Uterus (tissue), 4 donors: ENCODE results near the gene HOXB4. TPM values are rescaled to one million over a fixed set of nuclear protein-coding genes. Genes with fewer than 3 reads are reported as not detected.

ENCODE experiments used
- DNase-seq, 2 donors: peaks; one replicate each; pipeline ENCODE4 v3.0.0-alpha.2; 2019 to 2020
- H3K27ac ChIP-seq, 2 donors: fragments of 200-600 bp; sonication (generic); 1 replicate in 1 of 2; 2 replicates in 1 of 2; pipeline ENCODE4 v1.5.1; 2016 to 2018
- H3K27me3 ChIP-seq, 2 donors: fragments of 200-600 bp; sonication (generic); one replicate each; pipeline ENCODE4 v1.5.1; 2018 to 2019; ENCODE audit warnings: control low read depth in 1 of 2
- H3K36me3 ChIP-seq, 2 donors: fragments of 200-600 bp; sonication (generic); one replicate each; pipeline ENCODE4 v1.5.1; 2019; ENCODE audit warnings: control low read depth in 1 of 2
- H3K4me1 ChIP-seq, 2 donors: fragments of 200-600 bp; sonication (generic); one replicate each; pipeline ENCODE4 v1.5.1; 2018 to 2019; ENCODE audit warnings: control low read depth in 1 of 2
- H3K4me3 ChIP-seq, 2 donors: fragments of 200-600 bp; sonication (generic); 1 replicate in 1 of 2; 2 replicates in 1 of 2; pipeline ENCODE4 v1.5.1; 2018 to 2019; ENCODE audit warnings: mild to moderate bottlenecking in 1 of 2
- H3K9me3 ChIP-seq, 2 donors: fragments of 200-600 bp; sonication (generic); one replicate each; pipeline ENCODE4 v1.5.1; 2019; ENCODE audit warnings: control low read depth in 1 of 2
- POLR2A ChIP-seq, 2 donors: fragments of 450-650 bp; IDR thresholded peaks; one replicate each; pipeline ENCODE4 v1.6.1; 2016; ENCODE audit warnings: antibody characterized with exemption in 2 of 2, mild to moderate bottlenecking in 1 of 2, moderate library complexity in 1 of 2
- intact Hi-C: fragments of 100-400 bp; cut with DNase I; formaldehyde crosslinking; loops from one replicate; pipeline ENCODE4 v1.15.1; 2023; ENCODE audit warnings: low total_unique reads
- total RNA-seq, 4 donors: library from RNA; depleted of rRNA in 3 of 4; stranded (reverse); fragments of >200 nt in 3 of 4; gene quantifications; one replicate each; pipeline versions ENCODE4 v1.1.0 to v1.2.4, GENCODE V29; 2014 to 2023
- TF ChIP-seq, protein P1 (sequence below), 4 experiments: fragments of 200-600 bp in 2 of 4; fragments of 450-650 bp in 2 of 4; sonication (generic) in 2 of 4; IDR thresholded peaks; one replicate each; pipeline ENCODE4 v1.5.1; 2016 to 2019; ENCODE audit warnings: antibody characterized with exemption in 4 of 4, mild to moderate bottlenecking in 2 of 4, moderate library complexity in 1 of 4
- donor health status: DM: yes; HTN: yes; CAD: no.

Gene HOXB4
- total RNA-seq, 4 donors from 2014 or later, result 0.88 to 6.9 (median 5.5) TPM; not detected in 1

DNA sequence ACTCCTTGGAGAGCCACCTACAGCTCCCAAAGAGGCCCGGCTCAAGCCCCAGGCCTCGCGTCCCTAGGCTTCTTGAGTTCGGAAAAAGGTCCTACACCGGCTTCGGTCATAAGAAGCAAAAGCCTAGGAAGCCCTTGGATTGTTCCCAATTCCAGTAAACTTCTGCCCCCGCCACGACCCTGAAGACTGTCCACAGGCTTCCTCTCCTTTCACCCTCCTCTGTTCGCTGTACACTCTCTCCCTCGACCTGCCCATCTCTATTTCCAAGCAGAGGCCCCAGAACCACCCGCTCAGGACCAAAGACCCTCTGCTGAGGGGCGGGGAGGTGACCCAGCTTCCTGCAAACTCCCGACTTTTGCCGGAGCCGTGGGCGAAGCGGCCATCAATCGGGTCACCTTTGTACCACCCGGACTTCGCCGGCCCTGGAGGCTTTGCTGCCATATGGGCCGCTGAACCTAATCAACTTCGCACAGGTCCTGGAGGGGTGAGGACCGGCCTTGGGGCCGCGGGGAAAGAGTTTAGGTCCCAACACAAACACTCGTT, 36.0 kb downstream of the HOXB4 start:
- TF ChIP-seq, protein P1, sequence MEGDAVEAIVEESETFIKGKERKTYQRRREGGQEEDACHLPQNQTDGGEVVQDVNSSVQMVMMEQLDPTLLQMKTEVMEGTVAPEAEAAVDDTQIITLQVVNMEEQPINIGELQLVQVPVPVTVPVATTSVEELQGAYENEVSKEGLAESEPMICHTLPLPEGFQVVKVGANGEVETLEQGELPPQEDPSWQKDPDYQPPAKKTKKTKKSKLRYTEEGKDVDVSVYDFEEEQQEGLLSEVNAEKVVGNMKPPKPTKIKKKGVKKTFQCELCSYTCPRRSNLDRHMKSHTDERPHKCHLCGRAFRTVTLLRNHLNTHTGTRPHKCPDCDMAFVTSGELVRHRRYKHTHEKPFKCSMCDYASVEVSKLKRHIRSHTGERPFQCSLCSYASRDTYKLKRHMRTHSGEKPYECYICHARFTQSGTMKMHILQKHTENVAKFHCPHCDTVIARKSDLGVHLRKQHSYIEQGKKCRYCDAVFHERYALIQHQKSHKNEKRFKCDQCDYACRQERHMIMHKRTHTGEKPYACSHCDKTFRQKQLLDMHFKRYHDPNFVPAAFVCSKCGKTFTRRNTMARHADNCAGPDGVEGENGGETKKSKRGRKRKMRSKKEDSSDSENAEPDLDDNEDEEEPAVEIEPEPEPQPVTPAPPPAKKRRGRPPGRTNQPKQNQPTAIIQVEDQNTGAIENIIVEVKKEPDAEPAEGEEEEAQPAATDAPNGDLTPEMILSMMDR (IDR thresholded peaks at IDR 0.05), result no peak
- no peak for TF ChIP-seq POLR2A (IDR thresholded peaks at IDR 0.05)
- peak overlapping the region; percentile 55 to 64 for H3K4me3 ChIP-seq
- H3K36me3 ChIP-seq, result no peaks in the 10 kb centered on the region
- H3K9me3 ChIP-seq, result no peaks in the 10 kb centered on the region
- peak overlapping the region; percentile 93 to 97 for H3K27ac ChIP-seq
- no peaks in the 10 kb centered on the region for H3K27me3 ChIP-seq
- intact Hi-C loops, result no loop called here
- H3K4me1 ChIP-seq, result peaks cover 10 to 12% of the 10 kb centered on the region in 2 donors
- peak in 1 of 2 donors; percentile 32 for DNase-seq

DNA sequence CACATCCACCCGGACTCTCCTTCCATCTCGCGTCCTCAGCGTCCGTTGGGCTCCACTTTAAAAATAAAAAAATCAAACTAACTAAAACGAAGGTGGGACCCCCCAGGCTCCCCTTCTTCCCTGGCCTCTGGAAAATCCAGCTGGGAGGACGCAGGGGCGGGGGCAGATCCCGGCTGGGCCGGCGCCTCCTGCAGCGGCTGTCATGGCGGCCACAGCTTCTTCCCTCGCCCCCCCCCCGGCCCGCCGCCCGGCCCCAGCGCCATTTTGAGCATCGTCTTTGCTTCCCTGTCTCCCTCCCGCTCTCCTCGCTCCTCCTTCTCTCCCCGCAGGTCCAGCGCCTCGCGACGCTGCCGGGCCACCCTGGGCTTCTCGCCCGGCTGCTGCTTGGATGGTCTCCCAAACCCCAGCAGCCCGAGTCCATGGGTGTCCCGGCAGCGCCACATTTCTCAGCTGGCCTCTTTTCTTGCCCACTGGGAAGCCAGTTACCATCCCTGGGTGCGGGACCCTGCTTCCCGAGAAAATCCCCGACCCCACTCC, 36.5 kb downstream of the HOXB4 start:
- no peaks in the 10 kb centered on the region for H3K27me3 ChIP-seq
- DNase-seq, result peak; percentile 57 to 83
- peak in 1 of 2 donors; percentile 8 for TF ChIP-seq POLR2A (IDR thresholded peaks at IDR 0.05)
- TF ChIP-seq, protein P1 (IDR thresholded peaks at IDR 0.05), result no peak

DNA sequence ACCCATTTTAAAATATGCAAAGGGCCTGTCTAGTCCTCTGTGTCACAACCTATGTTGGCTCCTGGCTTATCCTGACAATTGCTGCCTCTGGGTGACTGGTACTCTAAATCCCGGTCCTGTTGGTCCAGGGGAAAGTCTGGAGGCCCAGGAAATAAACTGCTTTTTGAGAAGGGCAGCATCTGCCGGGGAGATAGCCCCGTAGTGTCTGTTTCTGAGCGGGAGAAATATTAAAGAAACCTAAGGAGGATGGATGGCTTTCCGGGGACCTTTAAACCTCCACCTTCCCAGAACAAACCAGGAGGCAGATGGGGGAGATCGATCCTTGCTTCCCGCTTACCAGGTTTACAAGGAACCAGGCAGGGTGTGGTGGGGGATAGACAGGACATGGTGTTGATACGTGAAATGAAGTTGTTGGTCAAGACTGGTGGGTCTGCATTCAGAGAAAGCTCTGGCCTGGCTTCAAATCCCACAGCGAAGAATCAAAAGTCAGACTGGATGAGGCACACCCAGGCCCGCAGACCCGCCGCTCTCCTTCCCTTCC, 37.0 kb downstream of the HOXB4 start:
- peak in 1 of 2 donors; percentile 31 for DNase-seq
- Histone ChIP-seq H3K9me3 (no peaks in the 10 kb centered on the region), H3K27me3 (no peaks in the 10 kb centered on the region), H3K4me3 (peak overlapping the region; percentile 55 to 64), H3K4me1 (peaks cover 10 to 12% of the 10 kb centered on the region in 2 donors), H3K27ac (peak overlapping the region; percentile 93 to 97), H3K36me3 (no peaks in the 10 kb centered on the region)
- intact Hi-C loops, result no loop called here
- no peak for TF ChIP-seq POLR2A (IDR thresholded peaks at IDR 0.05)
- TF ChIP-seq, protein P1 (IDR thresholded peaks at IDR 0.05), result no peak

More for the DNA sequence above, 36.5 kb downstream of the HOXB4 start:
- H3K4me1 ChIP-seq, result peaks cover 10 to 12% of the 10 kb centered on the region in 2 donors
- H3K27ac ChIP-seq, result peak overlapping the region; percentile 93 to 97
- H3K36me3 ChIP-seq, result no peaks in the 10 kb centered on the region
- H3K4me3 ChIP-seq, result peak overlapping the region; percentile 55 to 64
- no peaks in the 10 kb centered on the region for H3K9me3 ChIP-seq
- intact Hi-C loops, result no loop called here

DNA sequence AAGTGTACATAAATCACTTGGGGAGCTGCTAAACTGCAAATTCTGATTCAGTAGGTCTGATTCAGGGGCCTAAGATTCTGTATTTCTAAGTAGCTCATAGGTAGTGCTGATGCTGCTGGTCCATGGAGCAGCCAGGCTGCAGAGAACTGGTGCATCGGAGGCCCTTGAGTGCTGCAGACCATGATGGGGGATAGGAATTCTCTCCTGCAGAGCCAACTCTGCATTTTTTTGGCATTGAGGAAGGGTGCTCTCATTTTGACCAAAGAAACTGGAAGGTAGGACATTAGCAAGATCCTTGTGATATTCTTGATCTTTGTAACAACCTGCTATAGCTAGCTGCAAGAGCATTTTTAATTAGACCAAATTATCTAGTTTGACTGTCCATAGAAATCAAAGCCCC, 37.9 kb downstream of the HOXB4 start:
- intact Hi-C loops, result no loop called here
- no peak overlapping the region for H3K27ac ChIP-seq
- TF ChIP-seq POLR2A (IDR thresholded peaks at IDR 0.05), result no peak
- TF ChIP-seq, protein P1 (IDR thresholded peaks at IDR 0.05), result no peak
- H3K27me3 ChIP-seq, result no peaks in the 10 kb centered on the region
- H3K36me3 ChIP-seq, result no peaks in the 10 kb centered on the region
- no peaks in the 10 kb centered on the region for H3K9me3 ChIP-seq
- no peak for DNase-seq
- peaks cover 3 to 4% of the 10 kb centered on the region in 2 donors for H3K4me1 ChIP-seq
- no peak overlapping the region for H3K4me3 ChIP-seq

DNA sequence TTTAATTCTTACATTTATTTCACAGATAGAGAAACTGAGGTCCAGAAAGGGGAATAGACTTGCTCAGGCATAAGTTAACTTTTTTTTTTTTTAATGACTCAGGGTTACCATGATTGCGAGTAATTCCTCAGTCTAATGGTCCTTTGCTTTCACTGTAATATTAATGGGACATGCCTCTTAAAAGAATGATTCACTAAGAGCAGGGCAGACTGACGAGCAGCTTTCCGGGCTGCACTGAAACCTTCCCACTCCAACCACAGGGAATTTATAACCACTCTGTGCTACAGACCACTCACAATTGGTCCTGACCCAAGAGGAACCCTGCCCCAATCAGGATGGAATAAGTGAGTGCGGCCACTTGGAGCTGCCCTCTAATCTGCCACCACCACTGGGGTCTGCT, 39.0 kb downstream of the HOXB4 start:
- no peak for DNase-seq
- H3K9me3 ChIP-seq, result no peaks in the 10 kb centered on the region
- H3K27me3 ChIP-seq, result no peaks in the 10 kb centered on the region
- TF ChIP-seq, protein P1 (IDR thresholded peaks at IDR 0.05), result no peak
- TF ChIP-seq POLR2A (IDR thresholded peaks at IDR 0.05), result no peak
- no peak overlapping the region for H3K4me3 ChIP-seq
- H3K4me1 ChIP-seq, result no peaks in the 10 kb centered on the region
- no peaks in the 10 kb centered on the region for H3K36me3 ChIP-seq
- peak overlapping the region in 1 of 2 donors; percentile 19 for H3K27ac ChIP-seq
- intact Hi-C loops, result no loop called here
